ENCODE data around the gene INHBB. TPM values are rescaled to one million over a fixed set of nuclear protein-coding genes. Genes with fewer than 3 reads are reported as not detected.

Gene INHBB
- total and polyA plus RNA-seq, 2 of the 4 experiments (the other 2 are of a cell fraction) = 0.18 to 0.92 TPM

GRCh38 chr2:120341977-120342376 is 4.0 kb upstream of the INHBB start:
- BruUV-seq (replicated peaks) = no TSS peak
- Histone ChIP-seq H3K18ac (ENCODE audit: low read depth, low read length) (no peak overlapping the region), H3K9ac (ENCODE audit: low read depth, low read length) (no peak overlapping the region), H3K79me1 (ENCODE audit: low read depth in 1 of 2, low read length in 2 of 2) (no peaks in the 10 kb centered on the region), H3K56ac (ENCODE audit: extremely low read depth, insufficient read depth, low read length) (no peak overlapping the region), H2BK20ac (ENCODE audit: low read depth, low read length) (no peak overlapping the region), H3K14ac (replicated peaks; ENCODE audit: low read depth, low read length) (no peak overlapping the region), H3K9me1 (ENCODE audit: insufficient read depth, low read length) (no peaks in the 10 kb centered on the region), H2BK5ac (ENCODE audit: low read depth, low read length, poor library complexity, severe bottlenecking) (no peak overlapping the region), H3K27me3 (ENCODE audit: control insufficient read depth, insufficient read depth, low read length) (peaks cover 87% of the 10 kb centered on the region), H4K20me1 (ENCODE audit: insufficient read depth, low read length) (peaks cover 6% of the 10 kb centered on the region; the same call in 1 of the 2 replicates), H3K4ac (ENCODE audit: low read depth, low read length) (no peak overlapping the region), H3K9me3 (ENCODE audit: control insufficient read depth, insufficient read depth, low read length) (no peaks in the 10 kb centered on the region), H3K4me3 (ENCODE audit: insufficient read depth, low read depth, low read length) (no peak overlapping the region), H2AK9ac (replicated peaks; ENCODE audit: low read depth, low read length, poor library complexity) (no peak overlapping the region), H4K91ac (ENCODE audit: insufficient read depth, low read depth, low read length) (no peak overlapping the region), H3K4me1 (ENCODE audit: control insufficient read depth, insufficient read depth, low read length) (peaks cover 5% of the 10 kb centered on the region; the same call in 1 of the 2 replicates), H2BK120ac (ENCODE audit: low read depth, low read length) (no peak overlapping the region), H4K8ac (ENCODE audit: low read depth in 2 of 2, low read length in 2 of 2) (no peak overlapping the region), H2BK15ac (ENCODE audit: low read depth, low read length) (no peak overlapping the region), H2AK5ac (ENCODE audit: low read depth, low read length) (no peak overlapping the region), H2AFZ (replicated peaks; ENCODE audit: low read length, poor library complexity) (no peak overlapping the region), H4K5ac (ENCODE audit: low read depth, low read length) (no peak overlapping the region), H3K4me2 (ENCODE audit: low read depth, low read length) (no peak overlapping the region), H3K27ac (ENCODE audit: insufficient read depth, low read length) (no peak overlapping the region), H3K23ac (ENCODE audit: low read depth, low read length) (no peak overlapping the region), H3K36me3 (ENCODE audit: control insufficient read depth, insufficient read depth, low read length) (no peaks in the 10 kb centered on the region)
- CTCF ChIA-PET = interaction anchor here (3.2 kb wide), 1 partner anchor 339 kb away, joined by 34 read pairs; no protein-coding TSS in a partner anchor
- ATAC-seq (ENCODE audit: low read depth) = no peak
- dilution Hi-C loops (cut with HindIII; ENCODE audit: low sequenced_read_pairs, unreplicated experiment) (no loop called here), in situ Hi-C loops (cut with MboI; ENCODE audit: low sequenced_read_pairs) (loop anchor here (5.0 to 25.0 kb wide), 3 partner anchors 335 to 733 kb away; no protein-coding TSS in a partner anchor), intact Hi-C loops (cut with micrococcal nuclease) (no loop called here)
- DNase-seq = no peak
- 42% methylated on average over 2 of the region's 7 CpGs; no CpG with 5 or more reads in 1 of the 2 experiments for WGBS, 2 experiments (ENCODE audit: extremely low coverage in 2 of 2, insufficient read length in 1 of 2)
- TF ChIP-seq BHLHE40 (IDR thresholded peaks at IDR 0.05; ENCODE audit: low read depth, low read length) = no peak
- no peak for TF ChIP-seq RFX5 (IDR thresholded peaks at IDR 0.05; ENCODE audit: low read depth, low read length)
- TF ChIP-seq USF2 (IDR thresholded peaks at IDR 0.05; ENCODE audit: low read depth, low read length) = no peak
- TF ChIP-seq POLR2A (IDR thresholded peaks at IDR 0.05; ENCODE audit: low read depth, low read length) = no peak
- no peak for TF ChIP-seq CTCF (conservative IDR thresholded peaks at IDR 0.05; ENCODE audit: low read depth, low read length)
- no peak for TF ChIP-seq MAFK (IDR thresholded peaks at IDR 0.05; ENCODE audit: low read depth, low read length)
- no peak for TF ChIP-seq CHD1 (IDR thresholded peaks at IDR 0.05; ENCODE audit: low read depth, low read length)
- no peak for TF ChIP-seq RAD21 (IDR thresholded peaks at IDR 0.05; ENCODE audit: low read length)
- no peak for TF ChIP-seq CEBPB (IDR thresholded peaks at IDR 0.05; ENCODE audit: low read depth, low read length)
- no peak for TF ChIP-seq NFE2L2 (IDR thresholded peaks at IDR 0.05; ENCODE audit: low read depth, low read length)
- TF ChIP-seq SMC3 (IDR thresholded peaks at IDR 0.05; ENCODE audit: low read depth, low read length) = no peak
- no peak for TF ChIP-seq FOS (IDR thresholded peaks at IDR 0.05; ENCODE audit: low read depth, low read length)
- TF ChIP-seq MXI1 (IDR thresholded peaks at IDR 0.05; ENCODE audit: borderline replicate concordance, low read depth, low read length) = no peak
- TF ChIP-seq MAZ (IDR thresholded peaks at IDR 0.05; ENCODE audit: borderline replicate concordance, low read depth, low read length) = no peak
- no peak for TF ChIP-seq ELK1 (IDR thresholded peaks at IDR 0.05; ENCODE audit: borderline replicate concordance, low read depth, low read length)
- no peak for TF ChIP-seq RCOR1 (IDR thresholded peaks at IDR 0.05; ENCODE audit: insufficient replicate concordance, low read length)
- POLR2A ChIA-PET (ENCODE audit: unreplicated experiment) = no interaction called here

Measured in IMR-90 (cell line).